ENCODE results near the gene CBX8. TPM values are rescaled to one million over a fixed set of nuclear protein-coding genes. Genes with fewer than 3 reads are reported as not detected.

The CBX8 gene
- total RNA-seq, 4 donors from 2014 or later: 2.3 to 4.7 (median 2.6) TPM

- DNase-seq: no peak
- Histone ChIP-seq H3K4me1 (peaks cover 59 to 87% (median 59%) of the 10 kb centered on the region in 3 donors), H3K4me3 (peak overlapping the region; percentile 76 to 90 (median 88)), H3K9me3 (no peaks in the 10 kb centered on the region), H3K36me3 (peaks cover 16 to 26% (median 18%) of the 10 kb centered on the region in 3 donors), H3K27ac (peak overlapping the region; percentile 95 to 99 (median 98)), H3K27me3 (peaks cover 18 to 35% (median 26%) of the 10 kb centered on the region in 4 donors)
- intact Hi-C loops (cut with DNase I): loop anchor here (10.0 kb wide), 1 partner anchor 147 kb away; no protein-coding TSS in a partner anchor
- TF ChIP-seq CTCF (IDR thresholded peaks at IDR 0.05): no peak
- TF ChIP-seq POLR2A (IDR thresholded peaks at IDR 0.05): no peak
- WGBS, 2 donors: 1 to 2% methylated on average over 28 to 29 of the region's 30 CpGs
Observed at GRCh38 chr17:79837888-79838521, 41.1 kb upstream of the CBX8 start.

GRCh38 chr17:79836972-79837887 is 40.4 kb upstream of the CBX8 start:
- no peaks in the 10 kb centered on the region for H3K9me3 ChIP-seq
- peaks cover 14 to 34% (median 18%) of the 10 kb centered on the region in 4 donors for H3K27me3 ChIP-seq
- WGBS, 2 donors: 7 to 15% methylated on average over 14 to 20 of the region's 41 CpGs
- H3K36me3 ChIP-seq: peaks cover 16 to 28% (median 18%) of the 10 kb centered on the region in 3 donors
- H3K27ac ChIP-seq: peak overlapping the region; percentile 82 to 99 (median 96)
- no peak for DNase-seq
- peak overlapping the region; percentile 76 to 90 (median 88) for H3K4me3 ChIP-seq
- intact Hi-C loops (cut with DNase I): loop anchor here (10.0 kb wide), 1 partner anchor 148 kb away; no protein-coding TSS in a partner anchor
- H3K4me1 ChIP-seq: peaks cover 59 to 87% (median 59%) of the 10 kb centered on the region in 3 donors
- TF ChIP-seq CTCF (IDR thresholded peaks at IDR 0.05) (peak in 2 of 6 experiments; percentile 23 to 31), POLR2A (IDR thresholded peaks at IDR 0.05) (peak in 1 of 4 donors; percentile 48)

- no peak for DNase-seq
- Histone ChIP-seq H3K4me3 (peak overlapping the region; percentile 76 to 90 (median 88)), H3K4me1 (peaks cover 59 to 87% (median 59%) of the 10 kb centered on the region in 3 donors), H3K27me3 (peaks cover 7 to 32% (median 11%) of the 10 kb centered on the region in 4 donors), H3K9me3 (no peaks in the 10 kb centered on the region), H3K27ac (peak overlapping the region; percentile 82 to 99 (median 96)), H3K36me3 (peaks cover 16 to 28% (median 18%) of the 10 kb centered on the region in 3 donors)
- 24 to 30% methylated on average over 3 to 11 of the region's 18 CpGs for WGBS, 2 donors
- TF ChIP-seq CTCF (IDR thresholded peaks at IDR 0.05): no peak
- TF ChIP-seq POLR2A (IDR thresholded peaks at IDR 0.05): no peak
- intact Hi-C loops (cut with DNase I): loop anchor here (10.0 kb wide), 1 partner anchor 148 kb away; no protein-coding TSS in a partner anchor
Observed at GRCh38 chr17:79836510-79836971, 39.7 kb upstream of the CBX8 start.

GRCh38 chr17:79835953-79836509 is 39.2 kb upstream of the CBX8 start:
- Histone ChIP-seq H3K9me3 (no peaks in the 10 kb centered on the region), H3K36me3 (peaks cover 16 to 28% (median 18%) of the 10 kb centered on the region in 3 donors), H3K27me3 (peaks cover 2 to 27% (median 6%) of the 10 kb centered on the region in 4 donors), H3K4me3 (peak overlapping the region; percentile 76 to 90 (median 88)), H3K4me1 (peaks cover 57 to 87% (median 58%) of the 10 kb centered on the region in 3 donors), H3K27ac (peak overlapping the region; percentile 82 to 99 (median 96))
- no peak for DNase-seq
- no peak for TF ChIP-seq POLR2A (IDR thresholded peaks at IDR 0.05)
- TF ChIP-seq CTCF (IDR thresholded peaks at IDR 0.05): no peak
- WGBS, 2 donors: 46 to 88% methylated on average over 4 to 6 of the region's 24 CpGs
- intact Hi-C loops (cut with DNase I): loop anchor here (10.0 kb wide), 1 partner anchor 149 kb away; no protein-coding TSS in a partner anchor
